Measurements from ENCODE around the gene MNS1. TPM values are rescaled to one million over a fixed set of nuclear protein-coding genes. Genes with fewer than 3 reads are reported as not detected.
"Not testable (repeated sequence)": the region's sequence is repeated elsewhere in the genome, so short reads cannot be mapped to it uniquely, and the experiment has no call there.

Gene MNS1
- polyA plus RNA-seq, 1 experiment, result 1.9 TPM

GRCh38 chr15:56411122-56411749, 53.7 kb downstream of the MNS1 start:
- no peak for DNase-seq (ENCODE audit: low read depth, low spot score)
- no peaks in the 10 kb centered on the region for H3K9me3 ChIP-seq (ENCODE audit: control insufficient read depth, insufficient read depth, low read length)

DNA sequence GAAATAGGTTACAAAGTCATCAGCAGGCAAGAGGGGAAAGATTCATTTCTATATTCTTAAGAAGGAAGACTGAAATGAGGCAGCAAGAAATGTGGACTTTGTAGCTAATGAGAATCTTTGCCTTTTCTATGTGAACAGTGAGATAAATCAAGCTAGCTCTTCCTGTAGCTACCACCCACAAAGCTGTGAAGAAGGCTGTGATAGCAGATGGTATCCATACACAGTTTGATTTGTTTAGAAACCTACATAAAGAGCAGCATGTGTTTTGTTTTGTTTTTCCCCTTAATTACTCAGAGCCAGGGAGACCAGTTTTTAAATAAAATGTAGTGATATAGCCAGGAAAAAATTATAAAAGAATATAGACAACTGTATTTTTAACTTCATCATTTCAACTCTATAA, 54.2 kb downstream of the MNS1 start:
- Histone ChIP-seq H3K9me3 (ENCODE audit: control insufficient read depth, insufficient read depth, low read length) (no peaks in the 10 kb centered on the region), H3K27me3 (ENCODE audit: control insufficient read depth, insufficient read depth, low read length) (no peaks in the 10 kb centered on the region), H3K4me3 (ENCODE audit: low read depth, low read length) (no peak overlapping the region), H3K27ac (ENCODE audit: low read depth, low read length) (no peak overlapping the region)
- no peak for TF ChIP-seq CTCF (IDR thresholded peaks at IDR 0.05; ENCODE audit: low read depth, low read length)
- POLR2A ChIA-PET, result no interaction called here
- CTCF ChIA-PET, result interaction anchor here (1.2 to 1.6 kb wide), 2 partner anchors 18 to 162 kb away, joined by 3 to 4 read pairs; no protein-coding TSS in a partner anchor
- no peak for DNase-seq (ENCODE audit: low read depth, low spot score)

More at GRCh38 chr15:56411122-56411749, 53.7 kb downstream of the MNS1 start:
- Histone ChIP-seq H3K4me3 (ENCODE audit: low read depth, low read length) (no peak overlapping the region), H3K27ac (ENCODE audit: low read depth, low read length) (no peak overlapping the region), H3K27me3 (ENCODE audit: control insufficient read depth, insufficient read depth, low read length) (no peaks in the 10 kb centered on the region)
- ChIA-PET CTCF (interaction anchor here (1.2 to 1.6 kb wide), 2 partner anchors 17 to 163 kb away, joined by 3 to 4 read pairs; no protein-coding TSS in a partner anchor), POLR2A (no interaction called here)
- no peak for TF ChIP-seq CTCF (IDR thresholded peaks at IDR 0.05; ENCODE audit: low read depth, low read length)

GRCh38 chr15:56399209-56399608, 65.7 kb downstream of the MNS1 start:
- H3K9me3 ChIP-seq (ENCODE audit: control insufficient read depth, insufficient read depth, low read length); H3K27ac ChIP-seq (ENCODE audit: low read depth, low read length); H3K4me3 ChIP-seq (ENCODE audit: low read depth, low read length); H3K27me3 ChIP-seq (ENCODE audit: control insufficient read depth, insufficient read depth, low read length); POLR2A ChIA-PET; CTCF ChIA-PET; DNase-seq (ENCODE audit: low read depth, low spot score): not testable (repeated sequence)

DNA sequence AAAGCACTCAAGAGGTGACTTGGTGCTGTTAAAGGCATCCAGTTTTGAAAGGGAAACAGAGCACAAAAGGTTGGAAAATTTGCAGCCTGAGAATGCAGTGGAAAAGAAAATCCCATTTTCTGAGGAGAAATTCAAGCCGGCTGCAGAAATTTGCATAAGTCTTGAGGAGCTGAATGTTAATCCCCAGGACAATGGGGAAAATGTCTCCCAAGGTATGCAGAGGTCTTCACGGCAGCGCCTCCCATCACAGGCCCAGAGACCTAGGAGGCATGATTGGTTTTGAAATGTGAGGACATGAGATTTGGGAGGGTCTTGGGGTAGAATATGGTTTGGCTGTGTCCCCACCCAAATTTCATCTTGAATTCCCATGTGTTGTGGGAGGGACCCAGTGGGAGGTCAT, 67.6 kb downstream of the MNS1 start:
- H3K4me3 ChIP-seq (ENCODE audit: low read depth, low read length); DNase-seq (ENCODE audit: low read depth, low spot score); POLR2A ChIA-PET; H3K9me3 ChIP-seq (ENCODE audit: control insufficient read depth, insufficient read depth, low read length); H3K27ac ChIP-seq (ENCODE audit: low read depth, low read length); CTCF ChIA-PET; H3K27me3 ChIP-seq (ENCODE audit: control insufficient read depth, insufficient read depth, low read length): not testable (repeated sequence)

DNA sequence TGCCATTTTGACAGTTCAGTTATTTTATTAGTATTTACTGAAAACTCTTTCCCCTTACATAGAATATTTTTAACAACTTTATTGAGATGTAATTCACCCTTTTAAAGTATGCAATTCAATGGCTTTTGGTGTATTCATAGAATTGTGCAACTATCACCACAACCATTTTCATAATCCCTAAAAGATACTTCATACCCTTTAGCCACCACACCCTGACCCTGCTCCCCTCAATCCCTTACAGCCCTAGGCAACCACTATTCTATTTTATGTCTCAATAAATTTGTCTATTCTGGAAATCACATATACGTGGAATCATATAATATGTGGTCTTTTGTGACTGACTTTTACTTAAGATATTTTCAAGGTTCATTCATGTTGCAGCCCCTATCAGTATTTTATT, 70.0 kb downstream of the MNS1 start:
- Histone ChIP-seq H3K4me3 (ENCODE audit: low read depth, low read length) (no peak overlapping the region), H3K9me3 (ENCODE audit: control insufficient read depth, insufficient read depth, low read length) (no peaks in the 10 kb centered on the region), H3K27ac (ENCODE audit: low read depth, low read length) (no peak overlapping the region), H3K27me3 (ENCODE audit: control insufficient read depth, insufficient read depth, low read length) (no peaks in the 10 kb centered on the region)
- POLR2A ChIA-PET, result no interaction called here
- TF ChIP-seq CTCF (IDR thresholded peaks at IDR 0.05; ENCODE audit: low read depth, low read length), result no peak
- DNase-seq (ENCODE audit: low read depth, low spot score), result no peak
- CTCF ChIA-PET, result no interaction called here

- CTCF ChIA-PET, result no interaction called here
- no peak overlapping the region for H3K4me3 ChIP-seq (ENCODE audit: low read depth, low read length)
- no peak for DNase-seq (ENCODE audit: low read depth, low spot score)
- POLR2A ChIA-PET, result no interaction called here
- H3K9me3 ChIP-seq (ENCODE audit: control insufficient read depth, insufficient read depth, low read length), result no peaks in the 10 kb centered on the region
- no peak for TF ChIP-seq CTCF (IDR thresholded peaks at IDR 0.05; ENCODE audit: low read depth, low read length)
- no peak overlapping the region for H3K27ac ChIP-seq (ENCODE audit: low read depth, low read length)
- no peaks in the 10 kb centered on the region for H3K27me3 ChIP-seq (ENCODE audit: control insufficient read depth, insufficient read depth, low read length)
Observed at GRCh38 chr15:56393277-56393676, 71.7 kb downstream of the MNS1 start.
